Raji (cell line): Measurements from ENCODE around the gene GALR2.

Experiments used
- POLR2A ChIP-seq: IDR thresholded peaks from 2 replicates; pipeline ENCODE4 v1.6.1; 2011; ENCODE audit warnings: low read depth, low read length, control low read depth; ENCODE audit not compliant: insufficient read depth

GALR2 gene

DNA sequence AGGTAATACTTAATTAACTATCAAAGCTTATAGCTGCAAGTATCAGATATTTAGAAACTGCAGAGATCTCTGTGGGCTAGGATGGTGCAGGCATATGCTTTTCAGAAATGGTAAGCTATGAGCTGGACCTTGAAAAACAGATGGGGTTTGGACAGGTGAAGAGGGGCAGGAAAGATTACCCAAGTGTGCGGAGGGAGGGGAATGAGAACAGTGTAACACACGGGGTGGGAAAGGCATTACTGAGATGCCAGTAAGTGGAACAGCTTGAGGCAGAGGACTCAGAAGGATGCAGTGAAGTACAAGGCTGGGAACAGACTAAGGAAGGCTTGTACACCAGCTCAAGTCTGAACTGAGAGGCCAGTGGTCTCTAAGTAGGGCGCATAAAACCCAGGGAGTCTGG is 25.3 kb upstream of the GALR2 start:
- no peak for TF ChIP-seq POLR2A

DNA sequence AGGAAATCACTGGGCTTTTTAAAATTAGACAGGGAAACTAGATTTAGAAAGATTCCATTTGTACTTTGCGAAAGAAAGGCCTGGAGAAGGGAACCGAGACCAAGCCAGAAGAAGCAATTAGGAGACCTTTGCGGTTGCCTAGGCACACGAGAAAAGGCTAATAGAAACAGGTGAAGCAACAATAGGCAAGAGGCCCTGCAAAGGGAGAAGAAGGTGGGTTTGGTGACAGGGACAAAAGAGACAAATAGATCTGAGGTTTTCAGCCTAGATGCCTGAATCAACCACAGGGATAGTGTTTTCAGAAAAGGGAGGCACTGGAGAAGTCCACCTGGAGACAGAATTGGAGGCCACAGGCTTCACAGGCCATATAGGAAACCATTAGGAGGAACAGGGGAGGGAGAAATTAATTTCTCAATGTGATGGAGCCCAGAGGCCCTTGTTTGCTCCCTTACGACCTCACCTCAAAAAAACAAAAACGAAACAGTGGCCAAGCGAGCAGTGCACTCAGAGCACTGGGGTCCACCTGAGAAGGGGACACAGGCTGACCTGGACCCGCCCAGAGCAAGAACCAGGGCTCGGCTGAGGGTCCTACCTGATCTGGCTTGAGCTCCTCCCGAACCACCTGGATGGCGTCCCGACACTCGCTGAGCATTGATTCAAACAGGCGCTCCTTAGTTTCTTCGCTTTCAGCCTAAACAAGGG is 24.6 kb upstream of the GALR2 start:
- no peak for TF ChIP-seq POLR2A

DNA sequence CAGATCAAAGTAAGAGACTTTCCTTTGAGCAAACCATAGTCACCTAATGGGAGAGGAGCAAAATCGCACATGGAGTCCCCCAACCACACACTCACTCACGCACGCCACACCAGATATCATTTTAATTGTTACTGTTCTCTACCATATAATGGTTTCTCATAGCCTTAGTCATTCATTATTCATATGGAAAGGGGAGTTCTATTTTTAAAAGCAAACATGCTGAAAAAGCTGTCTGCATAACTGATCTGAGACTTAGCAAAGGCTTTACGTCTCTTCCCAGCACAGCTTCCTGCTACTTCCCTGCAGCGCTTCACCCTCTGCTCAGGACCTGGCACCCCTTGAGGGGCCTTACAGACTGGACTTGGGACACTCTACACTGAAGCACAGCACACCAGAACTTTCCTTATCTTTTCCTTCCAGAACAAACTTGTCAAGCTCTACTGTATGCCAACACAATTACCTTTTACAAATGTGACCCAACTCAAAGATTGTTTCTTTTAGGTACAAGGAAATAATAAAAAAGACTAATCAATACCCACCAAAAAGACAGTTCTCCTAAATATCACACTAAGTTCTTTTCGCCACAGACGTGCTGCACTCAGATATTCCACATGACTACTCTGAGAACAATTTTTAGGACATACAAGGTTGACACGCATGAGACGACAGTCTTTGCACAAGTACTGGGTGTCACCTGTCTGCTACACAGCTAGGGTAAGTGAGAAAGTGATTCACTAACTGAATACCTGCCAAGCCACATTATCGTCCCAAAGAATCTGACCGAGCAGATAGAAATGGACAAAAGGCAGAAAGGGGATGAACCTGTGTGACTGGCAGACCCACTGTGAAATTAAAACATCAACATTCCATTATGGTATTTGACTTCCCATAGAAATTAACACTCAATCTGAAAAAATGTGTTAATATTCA is 23.8 kb upstream of the GALR2 start:
- TF ChIP-seq POLR2A, result no peak

DNA sequence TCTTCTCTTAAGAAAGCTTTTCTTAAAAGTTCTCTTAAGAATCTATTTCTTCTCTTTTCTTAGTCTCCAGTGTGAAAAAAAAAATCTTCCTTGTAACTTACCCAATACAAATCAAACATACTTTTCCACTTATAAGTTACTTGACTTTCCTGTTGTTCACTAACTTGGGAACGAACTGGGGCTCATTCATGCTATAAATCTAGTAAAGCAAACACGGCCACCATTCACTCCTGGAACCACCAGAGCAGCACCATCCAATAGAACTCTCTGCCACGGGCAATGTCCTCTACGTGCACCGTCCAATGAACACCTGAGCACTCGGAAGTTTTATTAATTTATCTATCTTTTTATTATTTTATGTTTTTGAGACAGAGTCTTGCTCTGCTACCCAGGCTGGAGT is 23.0 kb upstream of the GALR2 start:
- TF ChIP-seq POLR2A, result no peak

DNA sequence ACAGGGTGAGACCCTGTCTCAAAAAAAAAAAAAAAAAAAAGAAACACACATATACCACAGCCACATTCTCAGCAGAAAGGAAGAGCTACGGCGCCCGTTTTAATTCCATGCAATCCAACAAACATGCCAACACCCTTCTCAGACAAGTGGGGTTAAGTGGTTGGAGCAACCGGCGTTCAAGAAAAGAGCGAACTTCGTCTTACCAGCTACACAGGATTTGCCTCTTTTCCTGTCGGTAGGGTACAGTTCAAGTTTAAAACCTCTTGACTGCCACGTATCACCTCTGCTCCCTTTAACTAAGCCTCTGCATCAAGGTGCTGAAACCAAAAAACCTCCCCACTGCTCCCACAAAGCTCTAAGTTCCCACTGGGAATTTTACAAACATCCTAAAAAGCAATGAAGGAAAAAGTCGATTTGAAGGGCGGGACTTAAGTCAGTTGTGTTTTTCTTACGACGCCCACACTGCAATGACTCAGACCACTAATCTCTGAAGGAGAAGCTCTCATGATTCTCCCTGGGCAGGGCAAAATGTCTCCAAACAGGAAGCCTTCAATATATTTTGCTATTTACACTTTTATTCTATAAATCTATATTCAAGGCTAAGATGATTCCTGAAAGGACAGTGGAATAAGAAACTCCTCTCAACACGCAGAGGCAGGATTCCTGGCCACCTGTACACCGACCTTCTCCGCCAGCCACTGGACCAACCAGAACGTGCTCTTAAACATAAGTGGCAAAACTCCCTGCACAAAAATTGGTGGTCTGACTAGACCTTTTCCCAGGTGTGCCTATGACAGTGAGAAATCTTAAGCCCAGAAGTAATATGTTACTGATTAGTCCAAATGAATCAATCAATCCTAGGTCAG is 21.1 kb upstream of the GALR2 start:
- no peak for TF ChIP-seq POLR2A

DNA sequence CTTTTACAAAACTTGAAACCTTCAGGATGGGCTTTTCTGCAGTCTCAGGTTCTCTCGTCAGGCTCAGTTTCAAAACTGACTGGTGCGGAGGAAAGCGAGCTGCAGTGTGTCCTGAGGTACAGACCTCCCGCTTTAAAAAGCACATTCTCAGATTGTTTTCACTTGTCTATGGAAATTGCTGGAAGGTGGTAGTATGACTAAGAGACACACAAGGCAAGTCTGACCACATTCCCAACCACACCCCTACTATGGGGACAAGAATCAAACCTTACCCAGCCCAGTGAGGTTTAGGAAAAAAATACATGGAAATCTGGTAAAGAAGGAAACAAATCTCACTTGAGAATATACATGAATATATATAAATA is 20.5 kb upstream of the GALR2 start:
- no peak for TF ChIP-seq POLR2A

DNA sequence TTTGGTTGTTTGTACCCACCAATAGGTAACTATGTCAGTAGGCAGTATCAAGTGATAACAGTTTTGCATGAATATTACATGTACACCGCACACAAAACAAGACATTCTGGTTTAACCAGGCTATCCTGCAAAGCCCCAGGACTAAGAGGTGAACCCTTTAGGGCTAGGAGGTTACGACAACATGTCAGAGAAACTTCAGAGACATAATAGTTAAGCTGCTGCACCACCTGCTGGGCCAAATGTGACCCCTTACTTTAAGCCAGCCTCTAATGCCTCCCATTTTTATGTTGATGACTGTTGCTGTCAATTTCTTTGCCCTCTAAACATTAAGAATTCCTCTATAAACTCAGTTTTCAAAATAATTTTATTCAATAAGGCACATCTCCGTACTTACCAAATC is 17.7 kb upstream of the GALR2 start:
- no peak for TF ChIP-seq POLR2A

DNA sequence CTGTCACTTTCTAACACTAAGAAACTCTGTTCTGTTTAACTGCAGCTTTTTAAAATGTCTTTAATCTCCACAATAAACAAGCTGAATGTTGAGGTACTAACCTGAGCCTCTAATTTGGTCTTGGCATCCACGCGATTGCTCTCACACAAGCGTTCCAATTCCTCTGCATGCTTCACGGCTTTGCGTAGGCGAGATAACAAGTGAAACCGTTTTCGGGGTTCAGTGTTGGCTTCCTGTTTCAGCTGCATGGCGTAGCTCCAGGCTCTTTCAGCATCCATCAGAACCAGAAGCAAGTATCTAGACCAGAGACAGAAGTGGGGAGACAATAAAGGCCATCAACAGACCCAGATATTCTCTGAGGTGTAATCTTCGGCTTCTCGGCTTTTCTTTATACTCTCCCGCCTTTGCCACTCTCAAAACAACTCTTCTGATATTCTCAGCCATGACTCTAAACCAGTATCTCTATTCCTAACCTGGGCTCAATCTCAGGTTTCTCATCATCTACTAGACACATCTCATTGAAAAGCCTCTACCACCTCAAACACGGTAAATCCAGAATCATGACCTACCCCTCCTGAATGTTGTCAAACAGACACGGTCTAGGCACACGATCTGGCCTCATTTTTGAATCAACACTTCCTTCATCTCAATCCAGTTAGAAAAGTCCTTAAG is 10.6 kb upstream of the GALR2 start:
- no peak for TF ChIP-seq POLR2A

DNA sequence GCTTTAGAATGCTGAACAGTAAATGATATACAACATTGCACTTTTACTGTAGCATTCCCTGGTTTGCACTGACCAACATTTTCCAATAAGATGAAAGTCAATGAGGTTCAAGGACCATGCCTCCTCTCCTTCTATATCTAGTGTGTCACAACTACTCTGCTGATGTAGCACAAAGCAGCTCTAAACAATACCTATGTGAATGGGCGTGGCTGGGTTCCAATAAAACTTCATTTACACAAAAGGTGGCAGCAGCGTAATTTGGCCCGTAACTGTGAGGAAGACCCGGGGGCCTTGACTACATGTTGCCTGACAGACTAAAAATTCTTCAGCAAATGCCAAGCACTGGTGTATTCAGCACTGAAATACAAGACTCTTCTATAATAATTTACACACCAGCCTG is 8.8 kb upstream of the GALR2 start:
- TF ChIP-seq POLR2A, result no peak

DNA sequence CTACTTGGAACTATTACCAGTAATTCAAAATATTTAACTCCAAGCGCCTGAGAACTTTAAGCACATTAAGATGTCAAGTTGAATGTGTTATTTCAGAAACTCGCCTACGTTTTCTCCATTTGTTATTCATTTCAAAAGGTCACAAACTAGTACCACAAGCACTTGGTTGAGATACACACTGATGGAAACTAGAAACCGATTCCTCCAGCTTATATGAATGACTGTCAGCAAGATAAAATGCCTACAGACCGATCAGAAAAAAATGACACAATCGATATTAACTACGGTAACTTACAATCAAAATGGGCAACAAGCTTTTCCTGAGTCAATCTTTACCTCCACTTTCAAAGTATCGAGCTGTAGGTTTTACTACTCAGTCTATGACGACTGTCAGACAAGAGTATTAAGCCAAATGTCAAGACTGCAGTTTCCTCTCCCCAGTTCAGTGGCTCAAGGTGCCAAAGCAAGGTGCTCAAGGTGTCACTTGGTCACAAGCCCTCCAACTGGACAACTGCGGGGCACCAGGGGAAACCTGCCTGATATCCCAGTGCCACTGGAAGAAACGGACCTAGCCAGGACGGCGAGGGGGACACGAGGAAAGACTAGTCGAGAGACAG is 2.9 kb upstream of the GALR2 start:
- TF ChIP-seq POLR2A, result no peak

DNA sequence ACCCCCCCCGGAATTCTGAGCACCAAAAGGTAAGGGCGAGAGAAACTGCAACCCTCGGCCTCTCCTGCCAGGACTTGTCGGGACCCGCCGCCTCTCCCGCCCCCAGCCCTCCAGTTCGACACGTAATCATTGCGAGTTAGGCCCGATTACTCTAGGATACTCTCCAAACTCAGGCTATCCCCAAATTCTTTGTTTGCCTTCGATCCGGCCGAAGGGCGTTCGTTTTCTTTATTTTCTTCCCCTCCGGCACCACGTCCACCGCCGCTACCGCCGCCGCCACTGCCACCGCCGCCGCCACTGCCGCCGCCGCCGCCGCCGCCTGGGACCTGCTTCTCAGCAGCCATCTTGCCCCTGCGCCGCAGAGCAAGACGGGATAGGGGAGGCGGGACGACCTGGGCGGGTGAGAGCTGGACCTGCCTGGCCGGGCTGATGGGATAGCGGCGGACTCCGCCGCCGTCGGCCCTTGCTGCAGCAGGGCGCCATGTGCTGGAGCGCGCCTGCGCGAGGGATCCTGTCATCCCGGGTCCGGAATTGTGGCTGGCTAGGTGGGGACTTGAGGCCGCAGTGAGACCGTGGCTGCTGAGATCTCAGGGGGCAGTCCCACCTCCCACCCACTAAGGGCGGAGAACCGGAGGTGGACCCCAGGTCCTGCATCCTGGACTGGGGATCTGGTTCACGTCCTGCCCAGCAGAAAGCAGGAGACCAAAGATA is 2.3 kb upstream of the GALR2 start, which contains the start of gene SRP68:
SRP68 (minus strand) TSS at position 370 of the 711 bp plus-strand sequence; CDS start at position 344, 26 bp downstream.
- TF ChIP-seq POLR2A, result peak; percentile 95

DNA sequence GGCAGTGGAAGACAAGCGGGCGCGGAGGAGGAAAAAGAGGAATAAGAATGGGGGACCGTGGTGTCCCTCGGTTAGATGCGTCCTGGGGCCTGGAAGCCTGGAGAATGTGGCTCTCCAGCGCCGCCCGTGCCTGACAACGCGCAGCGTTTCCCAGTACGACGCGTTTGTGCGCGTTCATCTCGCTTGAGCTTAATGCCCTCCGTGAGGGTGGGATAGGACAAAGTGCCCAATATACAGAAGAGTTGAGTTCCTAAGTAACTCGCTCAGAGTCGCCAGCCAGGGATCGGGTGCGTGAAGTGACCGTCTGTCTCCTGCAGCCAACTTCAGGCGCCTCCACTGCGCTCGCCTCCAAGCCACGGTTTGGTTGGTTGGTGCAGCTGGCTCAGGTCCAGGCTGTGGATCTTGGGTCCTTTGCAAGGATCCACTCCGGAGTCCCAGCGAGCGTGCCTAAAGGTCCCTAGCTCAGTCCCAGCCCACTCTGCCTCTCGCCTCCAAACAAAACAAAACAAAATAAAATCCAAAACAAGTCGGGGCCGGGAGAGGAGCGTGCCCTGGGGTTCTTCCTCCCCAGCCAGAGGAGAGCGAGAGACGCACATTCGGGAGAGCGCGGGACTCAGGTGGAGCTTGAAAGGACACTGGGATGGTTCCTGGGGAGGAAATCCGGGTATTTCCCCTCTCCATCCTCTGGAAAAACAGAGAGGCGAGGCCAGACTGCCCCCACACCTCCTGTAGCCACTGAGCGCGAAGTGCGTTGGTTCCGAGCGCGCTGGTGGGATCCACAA is 974 bp downstream of the GALR2 start:
- no peak for TF ChIP-seq POLR2A

DNA sequence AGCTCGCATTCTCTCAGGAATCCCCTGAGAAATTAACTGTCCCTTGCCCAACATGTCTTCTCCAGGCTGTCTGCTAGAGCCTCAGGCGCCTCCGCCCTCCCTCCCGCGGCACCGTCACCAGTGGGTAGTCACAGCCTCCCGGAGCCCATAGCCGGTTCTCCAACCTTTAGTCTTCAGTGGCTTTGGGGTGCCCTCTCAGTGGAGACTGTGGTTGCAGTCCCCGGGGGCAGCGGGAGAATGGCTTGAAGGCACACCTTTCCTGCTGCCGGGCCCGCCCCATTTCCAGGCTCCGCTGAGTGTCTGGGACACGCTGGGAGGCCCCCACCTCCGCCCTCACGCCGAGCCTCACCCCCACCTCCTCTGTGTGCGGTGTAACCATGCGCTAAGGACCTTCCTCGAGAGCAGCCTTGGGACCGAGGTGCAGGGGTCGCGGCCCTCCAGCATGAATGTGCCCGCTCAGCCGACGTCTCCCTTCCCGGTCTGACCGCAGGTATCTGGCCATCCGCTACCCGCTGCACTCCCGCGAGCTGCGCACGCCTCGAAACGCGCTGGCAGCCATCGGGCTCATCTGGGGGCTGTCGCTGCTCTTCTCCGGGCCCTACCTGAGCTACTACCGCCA is 1.7 kb downstream of the GALR2 start:
- TF ChIP-seq POLR2A, result no peak
